ENCODE results near the gene SPG7.

DNA sequence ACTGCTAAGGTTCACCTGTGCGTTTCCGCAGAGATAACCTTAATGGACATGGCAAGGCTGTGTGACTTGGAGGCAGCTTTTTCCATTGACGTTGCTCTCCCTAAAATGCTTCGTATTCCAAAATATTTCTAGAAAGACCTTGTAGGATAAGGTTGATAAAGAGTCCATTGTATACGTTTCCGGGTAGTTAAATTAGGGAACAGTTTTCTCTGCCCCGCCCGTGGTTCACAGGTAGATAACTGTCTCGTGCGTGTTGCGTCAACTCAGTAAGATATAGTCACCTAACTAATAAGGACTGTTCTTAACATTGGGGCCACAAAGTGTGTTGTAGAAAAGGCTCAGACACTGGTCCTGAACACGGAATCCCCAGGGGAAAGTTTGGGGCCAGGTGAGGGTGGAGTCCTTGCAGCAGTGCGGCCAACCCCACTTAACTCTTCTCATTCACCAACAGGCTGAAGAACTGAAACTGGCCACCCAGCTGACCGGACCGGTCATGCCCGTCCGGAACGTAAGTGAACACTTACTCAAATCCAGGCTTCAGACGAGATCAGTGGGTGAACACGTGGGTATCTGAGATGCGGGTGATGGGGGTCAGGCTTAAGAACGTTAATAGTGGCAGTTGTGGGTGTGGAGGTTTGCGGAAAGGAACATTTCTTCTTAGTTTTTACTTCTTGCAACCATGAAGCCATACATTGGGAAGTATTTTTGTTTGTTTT, 53.8 kb downstream of the SPG7 start:
- TF ChIP-seq, protein P1, sequence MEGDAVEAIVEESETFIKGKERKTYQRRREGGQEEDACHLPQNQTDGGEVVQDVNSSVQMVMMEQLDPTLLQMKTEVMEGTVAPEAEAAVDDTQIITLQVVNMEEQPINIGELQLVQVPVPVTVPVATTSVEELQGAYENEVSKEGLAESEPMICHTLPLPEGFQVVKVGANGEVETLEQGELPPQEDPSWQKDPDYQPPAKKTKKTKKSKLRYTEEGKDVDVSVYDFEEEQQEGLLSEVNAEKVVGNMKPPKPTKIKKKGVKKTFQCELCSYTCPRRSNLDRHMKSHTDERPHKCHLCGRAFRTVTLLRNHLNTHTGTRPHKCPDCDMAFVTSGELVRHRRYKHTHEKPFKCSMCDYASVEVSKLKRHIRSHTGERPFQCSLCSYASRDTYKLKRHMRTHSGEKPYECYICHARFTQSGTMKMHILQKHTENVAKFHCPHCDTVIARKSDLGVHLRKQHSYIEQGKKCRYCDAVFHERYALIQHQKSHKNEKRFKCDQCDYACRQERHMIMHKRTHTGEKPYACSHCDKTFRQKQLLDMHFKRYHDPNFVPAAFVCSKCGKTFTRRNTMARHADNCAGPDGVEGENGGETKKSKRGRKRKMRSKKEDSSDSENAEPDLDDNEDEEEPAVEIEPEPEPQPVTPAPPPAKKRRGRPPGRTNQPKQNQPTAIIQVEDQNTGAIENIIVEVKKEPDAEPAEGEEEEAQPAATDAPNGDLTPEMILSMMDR (IDR thresholded peaks at IDR 0.05) = no peak
- no peak for TF ChIP-seq POLR2AphosphoS5 (IDR thresholded peaks at IDR 0.05; ENCODE audit: low read depth, low read length)
- TF ChIP-seq, protein P2, sequence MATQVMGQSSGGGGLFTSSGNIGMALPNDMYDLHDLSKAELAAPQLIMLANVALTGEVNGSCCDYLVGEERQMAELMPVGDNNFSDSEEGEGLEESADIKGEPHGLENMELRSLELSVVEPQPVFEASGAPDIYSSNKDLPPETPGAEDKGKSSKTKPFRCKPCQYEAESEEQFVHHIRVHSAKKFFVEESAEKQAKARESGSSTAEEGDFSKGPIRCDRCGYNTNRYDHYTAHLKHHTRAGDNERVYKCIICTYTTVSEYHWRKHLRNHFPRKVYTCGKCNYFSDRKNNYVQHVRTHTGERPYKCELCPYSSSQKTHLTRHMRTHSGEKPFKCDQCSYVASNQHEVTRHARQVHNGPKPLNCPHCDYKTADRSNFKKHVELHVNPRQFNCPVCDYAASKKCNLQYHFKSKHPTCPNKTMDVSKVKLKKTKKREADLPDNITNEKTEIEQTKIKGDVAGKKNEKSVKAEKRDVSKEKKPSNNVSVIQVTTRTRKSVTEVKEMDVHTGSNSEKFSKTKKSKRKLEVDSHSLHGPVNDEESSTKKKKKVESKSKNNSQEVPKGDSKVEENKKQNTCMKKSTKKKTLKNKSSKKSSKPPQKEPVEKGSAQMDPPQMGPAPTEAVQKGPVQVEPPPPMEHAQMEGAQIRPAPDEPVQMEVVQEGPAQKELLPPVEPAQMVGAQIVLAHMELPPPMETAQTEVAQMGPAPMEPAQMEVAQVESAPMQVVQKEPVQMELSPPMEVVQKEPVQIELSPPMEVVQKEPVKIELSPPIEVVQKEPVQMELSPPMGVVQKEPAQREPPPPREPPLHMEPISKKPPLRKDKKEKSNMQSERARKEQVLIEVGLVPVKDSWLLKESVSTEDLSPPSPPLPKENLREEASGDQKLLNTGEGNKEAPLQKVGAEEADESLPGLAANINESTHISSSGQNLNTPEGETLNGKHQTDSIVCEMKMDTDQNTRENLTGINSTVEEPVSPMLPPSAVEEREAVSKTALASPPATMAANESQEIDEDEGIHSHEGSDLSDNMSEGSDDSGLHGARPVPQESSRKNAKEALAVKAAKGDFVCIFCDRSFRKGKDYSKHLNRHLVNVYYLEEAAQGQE (IDR thresholded peaks at IDR 0.05; ENCODE audit: insufficient read depth in 1 of 2, low read depth in 2 of 2, low read length in 1 of 2) = no peak
- TF ChIP-seq SIN3A (IDR thresholded peaks at IDR 0.05; ENCODE audit: borderline replicate concordance, insufficient read depth, low read depth, low read length) = no peak
- no peak for TF ChIP-seq TCF7L2 (IDR thresholded peaks at IDR 0.05; ENCODE audit: low read depth, low read length)
